NB4 (cell line): ENCODE measurements around the gene FYCO1.

Source experiments
- MYC ChIP-seq: IDR thresholded peaks from 2 replicates; pipeline ENCODE4 v1.6.1; 2011; ENCODE audit warnings: low read depth, low read length
- POLR2A ChIP-seq: IDR thresholded peaks from 2 replicates; pipeline ENCODE4 v1.6.1; 2011; ENCODE audit warnings: mild to moderate bottlenecking; ENCODE audit not compliant: insufficient read length; ENCODE audit errors: extremely low read depth
- TF ChIP-seq, protein P1 (sequence below): IDR thresholded peaks from one replicate; pipeline ENCODE4 v1.5.1; 2012; ENCODE audit warnings: low read depth, low read length

GRCh38 chr3:45889337-45889736 is 106.3 kb downstream of the FYCO1 start:
- TF ChIP-seq, protein P1, sequence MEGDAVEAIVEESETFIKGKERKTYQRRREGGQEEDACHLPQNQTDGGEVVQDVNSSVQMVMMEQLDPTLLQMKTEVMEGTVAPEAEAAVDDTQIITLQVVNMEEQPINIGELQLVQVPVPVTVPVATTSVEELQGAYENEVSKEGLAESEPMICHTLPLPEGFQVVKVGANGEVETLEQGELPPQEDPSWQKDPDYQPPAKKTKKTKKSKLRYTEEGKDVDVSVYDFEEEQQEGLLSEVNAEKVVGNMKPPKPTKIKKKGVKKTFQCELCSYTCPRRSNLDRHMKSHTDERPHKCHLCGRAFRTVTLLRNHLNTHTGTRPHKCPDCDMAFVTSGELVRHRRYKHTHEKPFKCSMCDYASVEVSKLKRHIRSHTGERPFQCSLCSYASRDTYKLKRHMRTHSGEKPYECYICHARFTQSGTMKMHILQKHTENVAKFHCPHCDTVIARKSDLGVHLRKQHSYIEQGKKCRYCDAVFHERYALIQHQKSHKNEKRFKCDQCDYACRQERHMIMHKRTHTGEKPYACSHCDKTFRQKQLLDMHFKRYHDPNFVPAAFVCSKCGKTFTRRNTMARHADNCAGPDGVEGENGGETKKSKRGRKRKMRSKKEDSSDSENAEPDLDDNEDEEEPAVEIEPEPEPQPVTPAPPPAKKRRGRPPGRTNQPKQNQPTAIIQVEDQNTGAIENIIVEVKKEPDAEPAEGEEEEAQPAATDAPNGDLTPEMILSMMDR, result no peak
- TF ChIP-seq POLR2A (no peak), MYC (no peak)
